Stimulated activated CD8-positive, alpha-beta memory T cell treated with anti-CD3 and anti-CD28 coated beads, Interleukin-4, amount 100 ng/mL, for 1 hour (primary cell): Measurements from ENCODE around the gene LPIN1.

ENCODE experiments used
- DNase-seq, 2 donors: peaks; one replicate each; pipeline ENCODE4 v3.0.0-alpha.2; 2020; ENCODE audit warnings: low read depth in 2 of 2, low spot score in 1 of 2

The LPIN1 gene

DNA sequence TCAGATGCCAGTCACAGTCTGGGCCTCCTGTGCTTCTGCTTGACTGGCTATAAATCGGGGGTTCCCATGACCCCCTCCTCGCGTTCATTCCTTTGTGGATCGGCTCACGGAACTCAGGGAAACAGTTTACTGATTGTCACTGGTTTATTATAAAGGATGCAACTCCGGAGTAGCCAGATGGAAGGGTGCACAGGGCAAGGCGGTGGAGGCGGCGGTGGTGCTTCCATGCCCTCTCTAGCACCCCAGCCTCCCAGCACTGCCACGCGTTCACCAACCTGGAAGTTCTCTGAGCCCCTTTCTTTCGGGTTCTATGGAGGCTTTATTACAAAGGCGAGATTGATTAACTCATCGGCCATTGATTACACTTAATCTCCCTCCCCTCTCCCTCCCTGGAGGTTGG, 15.6 kb downstream of the LPIN1 start:
- no peak for DNase-seq

DNA sequence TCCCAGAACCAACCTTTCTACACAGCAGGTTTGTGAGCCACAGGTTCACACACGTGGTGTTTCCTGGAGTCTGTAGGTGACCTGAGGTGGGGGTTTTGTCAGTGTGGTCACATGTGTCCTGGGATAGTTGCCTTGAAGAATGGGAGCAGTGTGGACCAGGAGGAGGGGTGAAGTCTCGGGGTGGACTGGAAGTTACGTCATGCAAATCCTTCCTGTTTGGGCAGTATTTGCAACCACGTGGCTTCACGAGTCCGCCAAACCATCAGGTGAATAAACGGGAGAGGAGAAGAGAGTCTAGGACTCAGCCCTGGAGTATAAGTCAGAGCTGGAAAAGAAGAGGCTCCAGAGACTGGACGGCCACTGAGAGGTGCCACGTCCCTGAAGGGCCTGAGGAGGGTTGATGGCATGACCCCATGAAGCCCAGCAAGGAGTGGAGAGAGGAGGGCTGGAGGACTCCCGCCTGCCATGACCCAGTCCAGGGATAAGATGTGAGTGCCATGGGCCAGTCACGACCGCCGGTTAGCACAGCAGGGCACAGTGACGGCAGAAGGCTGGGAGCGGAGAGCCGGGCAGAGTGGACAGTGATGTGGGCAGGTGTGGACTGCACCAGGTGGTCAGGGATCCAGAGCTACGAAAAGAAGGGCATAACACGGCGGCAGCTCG, 16.5 kb downstream of the LPIN1 start:
- no peak for DNase-seq

DNA sequence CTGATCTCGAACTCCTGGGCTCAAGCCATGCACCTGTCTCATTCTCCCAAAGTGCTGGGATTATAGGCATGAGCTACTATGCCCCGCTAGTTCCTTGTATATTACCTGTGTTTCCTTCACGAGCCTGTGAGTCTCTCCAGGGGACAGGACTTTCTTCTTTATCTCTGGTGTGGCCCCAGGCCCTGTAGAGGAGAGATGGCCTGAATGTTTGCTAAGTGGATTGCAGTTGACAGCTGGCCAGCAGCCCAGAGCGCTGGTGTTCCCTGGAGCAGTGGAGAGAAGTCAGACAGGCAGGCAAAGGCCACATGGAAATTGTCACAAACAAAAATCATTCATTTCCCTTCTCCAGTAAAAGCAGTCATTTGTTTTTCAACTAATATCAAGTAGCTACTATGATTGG, 17.9 kb downstream of the LPIN1 start:
- DNase-seq = no peak

DNA sequence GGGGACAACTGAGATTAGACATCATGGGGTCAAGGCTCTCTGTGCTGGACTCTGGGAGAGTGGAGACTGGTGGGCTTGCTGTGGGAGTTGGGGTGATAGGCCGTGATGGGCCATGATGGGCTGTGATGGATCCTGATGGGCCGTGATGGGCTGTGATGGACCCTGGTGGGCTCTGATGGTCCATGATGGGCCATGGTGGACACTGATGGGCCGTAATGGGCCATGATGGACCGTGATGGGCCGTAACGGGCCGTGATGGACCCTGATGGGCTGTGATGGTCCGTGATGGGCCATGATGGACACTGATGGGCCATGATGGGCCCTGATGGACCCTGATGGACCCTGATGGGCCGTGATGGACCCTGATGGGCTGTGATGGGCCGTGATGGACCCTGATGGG, 18.5 kb downstream of the LPIN1 start:
- no peak for DNase-seq

DNA sequence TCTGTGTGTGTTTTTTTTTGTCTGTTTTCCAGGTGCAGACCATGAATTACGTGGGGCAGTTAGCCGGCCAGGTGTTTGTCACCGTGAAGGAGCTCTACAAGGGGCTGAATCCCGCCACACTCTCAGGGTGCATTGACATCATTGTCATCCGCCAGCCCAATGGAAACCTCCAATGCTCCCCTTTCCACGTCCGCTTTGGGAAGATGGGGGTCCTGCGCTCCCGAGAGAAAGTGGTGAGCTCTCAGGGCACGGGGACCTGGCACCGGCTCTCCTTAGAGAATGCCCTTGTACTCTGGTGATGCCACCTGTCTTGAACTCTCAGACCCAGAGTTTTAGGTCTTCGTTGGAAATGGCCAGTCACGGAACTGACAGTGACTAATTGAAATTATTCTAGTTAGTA, 19.1 kb downstream of the LPIN1 start:
- DNase-seq = no peak

DNA sequence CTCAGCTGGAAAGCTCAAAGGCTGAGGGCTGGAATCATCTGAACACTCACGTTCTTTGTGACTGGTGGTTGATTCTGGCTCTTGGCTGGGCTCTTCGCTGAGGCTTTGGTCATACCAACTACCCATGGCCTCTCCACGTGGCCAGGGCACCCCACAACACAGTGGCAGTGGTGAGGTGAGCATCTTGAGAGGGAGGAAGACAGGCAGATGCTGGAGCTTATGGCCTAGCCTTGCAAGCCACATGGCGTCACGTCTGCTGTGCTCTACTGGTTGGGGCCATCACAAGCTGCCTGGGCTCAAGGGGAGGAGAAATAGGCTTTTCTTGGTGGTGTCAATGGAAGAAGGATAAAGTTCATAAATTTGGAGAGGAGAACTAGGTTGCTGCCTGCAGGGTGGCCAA, 19.6 kb downstream of the LPIN1 start:
- no peak for DNase-seq

DNA sequence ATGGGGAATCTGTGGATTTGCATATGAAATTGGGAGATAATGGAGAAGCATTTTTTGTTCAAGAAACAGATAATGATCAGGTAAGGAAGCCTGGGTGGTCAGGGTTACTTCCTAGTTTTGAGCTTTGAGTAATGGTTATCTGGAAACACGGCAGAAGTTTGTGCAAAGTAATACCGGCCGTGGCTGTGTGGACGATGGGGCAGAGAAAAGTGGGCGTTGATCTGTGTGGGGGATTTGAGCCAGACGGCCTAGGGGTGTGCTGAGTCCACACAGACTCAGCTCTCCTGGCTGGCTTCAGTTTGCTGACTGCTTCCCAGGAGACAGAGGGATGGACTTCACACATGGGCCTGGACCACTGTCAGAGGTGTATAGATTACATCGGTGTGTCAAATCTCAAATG, 21.3 kb downstream of the LPIN1 start:
- no peak for DNase-seq

DNA sequence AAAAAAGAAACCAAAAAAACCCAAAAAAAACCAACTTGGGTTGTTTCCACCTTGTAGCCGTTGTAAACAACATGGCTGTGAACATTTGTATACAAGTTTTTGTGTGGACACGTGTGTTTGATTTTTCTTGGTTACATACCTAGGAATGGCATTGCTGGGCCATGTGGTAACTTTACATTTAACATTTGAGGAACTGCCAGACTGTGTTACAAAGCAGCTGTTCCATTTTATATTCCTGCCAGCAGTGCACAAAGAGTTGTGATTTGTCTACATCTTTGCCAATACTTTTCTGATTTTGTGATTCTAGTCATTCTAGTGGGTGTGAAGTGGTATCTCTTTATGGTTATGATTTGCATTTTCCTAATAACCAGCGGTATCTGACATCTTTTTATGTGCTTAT, 22.5 kb downstream of the LPIN1 start:
- no peak for DNase-seq

DNA sequence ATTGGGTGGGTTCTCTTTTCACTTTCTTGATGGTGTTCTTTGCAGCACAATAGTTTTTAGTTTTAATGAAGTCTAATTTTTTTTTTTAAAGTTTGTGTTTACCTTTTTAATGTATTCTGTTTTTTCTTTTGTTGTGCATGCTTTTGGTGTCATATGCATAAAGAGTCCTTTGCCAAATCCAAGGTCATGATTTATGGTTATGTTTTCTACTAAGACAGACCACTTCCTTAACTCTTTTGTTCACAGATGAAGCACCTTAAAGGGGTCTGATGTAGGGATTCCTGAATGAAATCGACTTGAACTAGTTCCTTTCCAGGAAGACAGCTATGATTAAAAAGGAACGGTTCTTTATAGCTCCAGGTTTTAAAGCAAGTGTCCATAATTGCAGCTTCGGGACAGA, 23.1 kb downstream of the LPIN1 start:
- DNase-seq = no peak

DNA sequence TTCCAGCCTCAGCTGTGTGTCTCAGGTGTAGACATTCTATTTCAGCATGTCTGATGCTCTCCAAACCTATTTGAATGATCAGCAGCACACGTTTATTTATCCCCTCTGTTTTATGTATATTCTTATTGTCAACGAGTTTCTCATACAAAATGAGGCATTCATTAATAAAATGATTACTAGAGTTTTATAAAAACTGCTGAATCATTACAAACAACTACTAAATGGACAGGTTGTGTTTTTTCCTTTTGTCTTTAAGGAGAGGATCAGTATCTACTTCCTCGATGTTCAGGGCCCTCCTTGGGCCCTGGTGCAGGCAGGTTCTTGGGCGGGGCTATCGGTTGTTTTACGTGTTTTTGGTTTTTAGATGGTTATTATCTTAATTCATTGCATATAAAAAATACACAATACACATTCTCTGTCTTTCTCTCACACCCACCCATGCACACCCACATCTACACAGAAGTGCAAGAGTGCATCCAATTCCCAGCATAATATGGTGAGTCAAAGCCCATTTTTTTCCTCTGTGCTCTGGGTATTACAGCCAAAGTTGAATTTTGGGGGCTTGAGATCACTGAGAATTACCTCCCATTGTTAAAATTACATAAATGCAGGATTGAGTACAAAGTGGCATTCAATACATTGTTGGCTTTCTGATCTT, 24.2 kb downstream of the LPIN1 start:
- no peak for DNase-seq

DNA sequence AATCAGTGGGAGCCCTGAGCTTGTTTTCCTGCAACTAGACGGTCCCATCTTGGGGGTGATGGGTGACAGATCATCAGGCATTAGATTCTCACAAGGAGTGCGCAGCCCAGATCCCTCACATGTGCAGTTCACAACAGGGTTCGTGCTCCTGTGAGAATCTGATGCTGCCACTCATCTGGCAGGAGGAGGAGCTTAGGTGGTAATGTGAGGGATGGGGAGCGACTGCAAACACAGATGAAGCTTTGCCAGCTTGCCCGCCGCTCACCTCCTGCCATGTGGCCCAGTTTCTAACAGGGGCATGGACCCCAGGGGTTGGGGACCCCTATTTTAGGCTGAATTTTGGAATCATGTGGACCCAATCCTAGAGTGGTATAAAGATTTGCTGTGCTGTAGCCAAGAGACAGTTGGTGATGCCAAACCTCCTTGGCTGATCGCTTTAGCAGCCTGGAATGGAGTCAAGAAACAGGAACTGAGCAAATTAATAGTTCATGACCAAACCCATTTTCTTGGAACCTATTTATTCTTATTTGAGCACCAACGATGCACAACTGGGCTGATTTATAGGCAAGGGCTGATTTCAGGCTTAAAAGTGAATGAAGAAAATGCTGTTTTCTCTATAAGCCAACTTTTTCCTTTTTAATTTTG, 25.7 kb downstream of the LPIN1 start:
- DNase-seq = no peak

DNA sequence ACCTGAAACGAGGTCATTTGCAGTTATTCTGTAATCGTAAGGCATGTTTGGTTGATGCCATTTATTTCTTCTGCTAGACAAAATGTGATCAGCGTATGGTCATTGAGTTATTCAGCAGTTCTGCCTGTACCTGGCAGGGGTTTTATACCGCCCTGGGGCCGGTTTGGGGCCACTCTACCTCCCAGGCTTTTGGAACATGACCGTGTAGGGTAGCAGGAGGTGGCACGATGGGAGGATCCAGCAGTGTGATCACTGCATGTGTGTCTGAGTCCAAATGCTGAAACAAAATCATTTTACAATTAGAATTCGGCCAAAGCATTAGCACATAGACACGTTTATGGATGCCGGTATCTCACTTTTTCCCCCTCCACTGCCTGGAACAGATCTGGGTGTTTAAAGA, 26.7 kb downstream of the LPIN1 start:
- no peak for DNase-seq

DNA sequence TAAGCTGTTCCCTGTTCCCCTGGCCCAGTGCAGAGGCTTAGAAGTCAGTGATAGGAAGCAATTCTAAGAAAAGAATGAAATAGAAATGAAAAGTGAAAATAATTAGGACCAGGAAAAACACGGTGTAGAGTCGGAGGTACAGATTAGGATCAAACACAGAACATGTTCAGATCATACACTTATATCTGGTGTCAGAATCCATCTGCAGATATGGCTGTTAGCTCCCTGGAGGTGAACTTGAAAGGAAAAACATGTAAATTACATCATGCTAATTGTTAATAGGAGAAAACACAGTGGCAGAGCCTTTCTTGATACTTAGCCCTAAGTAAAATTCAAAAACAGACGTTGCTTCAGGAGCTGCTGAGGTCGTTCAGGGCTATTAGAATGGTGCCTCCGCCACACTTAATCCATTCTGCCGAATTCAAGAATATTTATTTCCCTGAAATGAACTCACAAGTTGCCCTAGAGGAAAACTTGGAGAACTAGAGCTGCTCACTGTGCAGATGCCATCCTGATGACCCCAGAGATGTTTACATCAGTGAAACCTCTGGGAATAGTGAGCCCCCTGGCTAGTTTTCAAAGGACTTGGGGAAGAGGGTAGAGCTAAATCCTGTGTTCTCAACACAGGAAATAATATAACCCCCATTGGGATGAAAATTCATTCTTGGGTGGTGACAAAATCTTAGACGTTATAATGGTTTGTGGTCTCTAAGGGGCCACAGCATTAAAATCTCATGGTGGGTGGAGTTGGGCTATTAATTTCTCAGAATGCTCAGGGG, 27.5 kb downstream of the LPIN1 start:
- no peak for DNase-seq

DNA sequence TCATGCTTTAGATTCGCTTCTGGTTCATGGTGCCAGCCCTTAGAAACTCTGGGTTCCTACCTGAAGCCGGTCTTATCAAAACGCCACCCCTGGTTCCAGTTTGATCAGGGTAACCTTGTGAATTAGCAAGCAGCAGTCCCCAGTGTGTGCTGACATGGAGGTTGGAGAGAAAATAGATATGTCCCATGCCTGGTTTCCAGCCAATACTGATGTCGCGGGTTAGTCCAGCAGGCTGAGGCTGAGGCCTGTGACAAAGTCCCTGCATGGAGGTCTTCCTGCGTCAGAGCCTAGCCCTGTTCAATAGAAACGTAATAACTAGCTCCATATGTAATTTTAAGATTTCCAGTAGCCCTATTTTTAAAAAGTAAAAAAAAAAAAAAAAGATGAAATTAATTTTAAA, 28.2 kb downstream of the LPIN1 start:
- no peak for DNase-seq

DNA sequence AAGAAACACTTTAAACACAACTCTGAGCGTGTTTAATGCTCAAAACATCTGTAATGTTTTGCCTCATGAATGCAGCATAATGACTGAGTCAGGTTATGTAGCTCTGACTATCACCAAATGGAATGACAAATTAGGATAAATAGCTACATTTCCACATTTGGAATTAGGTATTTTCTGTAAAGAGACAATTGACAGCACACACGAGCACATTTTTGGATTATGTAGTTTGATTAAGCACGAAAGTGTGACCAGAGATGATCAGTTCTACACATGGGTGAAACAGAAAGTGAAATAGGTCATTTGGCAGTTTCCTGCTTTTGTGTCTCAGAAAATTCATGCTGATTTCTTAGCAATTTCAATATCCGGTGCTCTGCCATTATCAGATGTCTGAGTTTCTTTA, 29.0 kb downstream of the LPIN1 start:
- no peak for DNase-seq

DNA sequence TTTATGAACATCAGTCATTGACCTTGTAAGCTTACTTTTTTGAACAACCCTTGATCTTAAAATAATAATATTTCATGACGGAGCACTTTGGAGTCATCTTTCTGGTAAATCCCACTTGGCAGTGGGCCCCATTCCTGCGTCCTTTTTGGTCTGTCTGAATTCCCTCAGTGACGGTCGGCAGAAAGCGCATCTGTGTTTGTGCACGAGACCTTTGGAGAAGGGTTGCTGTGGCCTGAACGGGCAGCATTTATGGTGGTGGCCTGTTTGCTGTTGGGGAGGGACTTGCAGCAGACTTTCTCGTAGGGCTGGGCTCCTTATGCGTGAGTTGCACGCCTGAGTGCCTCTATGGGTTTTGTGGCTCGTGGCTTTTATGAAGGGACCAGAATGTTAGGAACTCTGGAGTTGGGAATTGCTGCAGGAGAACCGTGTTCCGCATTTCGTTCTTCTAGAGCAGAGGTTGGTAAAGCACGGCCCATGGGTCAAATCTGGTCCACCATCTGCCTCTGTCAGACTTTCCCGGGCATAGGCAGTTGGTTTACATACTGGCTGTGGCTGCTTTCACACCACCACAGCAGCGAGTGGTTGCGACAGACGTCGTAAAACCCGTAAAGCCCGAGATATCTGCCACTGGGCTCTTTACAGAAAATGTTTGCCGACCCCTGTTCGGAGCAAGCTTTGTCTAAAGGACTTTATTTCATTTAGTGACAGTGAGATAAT, 30.8 kb downstream of the LPIN1 start:
- DNase-seq = no peak

DNA sequence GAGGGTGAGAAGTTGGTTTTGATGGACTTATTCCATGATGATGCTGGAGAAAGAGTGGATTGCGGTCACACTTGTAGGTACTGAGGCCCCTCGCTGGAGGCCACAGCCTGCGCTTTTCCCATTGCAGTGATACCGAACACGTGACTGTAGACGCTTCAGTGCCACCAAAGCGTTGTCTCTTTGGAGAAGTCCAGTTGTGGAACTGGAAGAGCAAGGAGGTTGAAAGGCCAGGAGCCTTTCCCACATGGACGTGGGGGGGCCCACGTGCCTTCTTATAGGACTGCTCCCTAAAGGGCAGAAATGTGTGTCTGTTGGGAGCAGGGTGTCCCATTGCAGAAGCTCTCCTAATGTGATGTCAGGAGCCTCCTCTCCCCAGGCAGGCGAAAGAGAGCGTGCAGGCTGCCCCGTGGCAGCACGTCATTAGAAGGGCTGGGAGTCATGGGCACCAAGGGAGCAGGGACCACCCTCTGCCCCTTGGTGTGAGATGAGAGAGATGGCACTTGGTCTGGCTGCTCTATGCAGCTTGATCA, 31.5 kb downstream of the LPIN1 start:
- no peak for DNase-seq

DNA sequence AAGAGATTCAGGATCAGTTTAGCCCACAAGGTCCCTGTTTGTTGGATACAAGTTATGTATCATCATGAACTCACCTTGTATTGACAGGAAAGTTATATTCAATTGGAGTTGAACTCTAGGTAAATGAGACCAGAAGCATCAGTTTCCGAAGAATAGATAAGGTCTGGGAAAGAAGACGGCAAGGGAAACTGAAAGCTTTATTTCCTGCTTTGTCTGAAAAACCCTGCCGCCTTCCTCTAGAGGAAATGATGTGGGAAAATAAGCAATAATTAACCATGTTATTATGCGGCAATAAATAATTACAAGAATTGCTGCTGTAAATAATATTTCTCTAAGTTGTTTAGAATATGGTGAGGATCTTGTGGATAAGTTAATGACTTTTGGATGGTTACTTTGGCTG, 32.0 kb downstream of the LPIN1 start:
- no peak for DNase-seq

DNA sequence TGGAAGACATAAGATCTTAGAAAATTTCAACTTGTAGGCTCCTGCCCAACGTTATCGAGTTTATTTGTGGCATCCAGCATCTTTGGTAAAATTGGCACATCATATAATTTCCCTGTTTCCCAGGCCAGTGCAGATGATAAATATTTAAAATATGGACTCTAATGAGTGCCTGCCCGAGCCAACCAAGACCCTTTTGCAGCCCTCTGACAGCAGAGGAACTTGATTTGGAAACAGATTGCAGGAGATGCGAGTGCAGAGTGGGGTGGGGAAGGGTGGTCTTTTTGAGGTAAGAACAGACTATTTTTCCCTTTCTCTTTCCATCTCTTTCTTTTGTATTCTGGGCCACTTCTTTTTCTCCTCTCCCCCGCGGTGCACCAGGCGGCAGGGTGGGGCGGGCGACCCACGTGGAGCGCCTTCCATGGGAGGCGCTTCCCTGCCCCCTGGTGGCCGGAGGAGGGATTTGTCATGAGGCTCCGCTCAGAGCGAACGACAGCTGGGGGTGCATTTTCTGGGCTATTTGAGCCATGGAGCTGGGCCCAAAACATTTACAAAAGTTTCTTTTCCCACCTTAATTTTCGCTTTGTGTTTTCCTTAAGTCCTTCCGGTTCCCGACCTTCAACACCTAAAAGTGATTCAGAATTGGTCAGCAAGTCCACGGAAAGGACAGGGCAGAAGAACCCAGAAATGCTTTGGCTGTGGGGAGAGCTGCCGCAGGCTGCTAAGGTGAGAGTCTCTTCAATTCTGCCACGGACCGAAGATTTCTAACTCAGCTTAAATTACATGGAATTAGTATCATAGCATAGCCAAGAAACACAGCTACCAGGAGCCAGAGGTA, 32.7 kb downstream of the LPIN1 start:
- peak; percentile 80 to 86 for DNase-seq

DNA sequence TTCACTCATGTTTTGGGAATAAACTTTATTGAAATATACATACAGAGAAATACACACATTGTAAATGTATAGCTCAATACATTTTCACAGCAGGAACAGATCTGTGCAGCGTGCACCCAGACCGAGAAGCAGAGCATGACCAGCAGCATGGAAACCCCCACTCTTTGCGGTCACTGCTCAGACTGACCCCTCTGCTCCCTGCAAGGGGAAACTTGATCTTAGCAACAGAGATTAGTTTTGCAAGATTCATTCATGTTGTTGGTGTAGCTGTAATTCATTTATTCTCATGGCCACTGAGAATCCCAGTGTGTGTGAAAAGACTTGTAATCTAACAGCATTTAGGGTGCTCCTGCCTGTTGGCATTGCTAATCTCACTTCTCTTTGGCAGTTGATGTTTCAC, 35.2 kb downstream of the LPIN1 start:
- DNase-seq = no peak
